GM12878 (cell line): ENCODE measurements around the gene SYNCRIP. TPM values are rescaled to one million over a fixed set of nuclear protein-coding genes. Genes with fewer than 3 reads are reported as not detected.

Experiments used
- ATF7 ChIP-seq: fragments of 450-650 bp; IDR thresholded peaks from 2 replicates; pipeline ENCODE4 v1.6.1; 2016; ENCODE audit warnings: low read depth, mild to moderate bottlenecking
- CBFB ChIP-seq: IDR thresholded peaks from 2 replicates; pipeline ENCODE4 v1.6.1; 2016; ENCODE audit warnings: antibody characterized with exemption, low read depth
- EZH2 ChIP-seq: IDR thresholded peaks from 2 replicates; pipeline ENCODE4 v1.6.1; 2012; ENCODE audit warnings: low read depth, mild to moderate bottlenecking, control low read depth, inconsistent platforms, low read length, borderline replicate concordance; ENCODE audit not compliant: control insufficient read depth
- HDGF ChIP-seq: fragments of 450-650 bp; IDR thresholded peaks from 2 replicates; pipeline ENCODE4 v1.6.1; 2016; ENCODE audit warnings: antibody characterized with exemption
- IKZF1 ChIP-seq: fragments of 450-650 bp; conservative IDR thresholded peaks from 2 replicates; pipeline ENCODE4 v1.6.1; 2017; ENCODE audit warnings: antibody characterized with exemption, mild to moderate bottlenecking
- MXI1 ChIP-seq: fragments of 150-350 bp; IDR thresholded peaks from 2 replicates; pipeline ENCODE4 v1.6.1; 2011; ENCODE audit warnings: low read depth, mild to moderate bottlenecking, inconsistent platforms, low read length, improper control_type of control experiment
- NR2C1 ChIP-seq: fragments of 450-650 bp; IDR thresholded peaks from 2 replicates; pipeline ENCODE4 v1.6.1; 2017; ENCODE audit warnings: antibody characterized with exemption, mild to moderate bottlenecking, moderate library complexity
- TARDBP ChIP-seq: IDR thresholded peaks from 2 replicates; pipeline ENCODE4 v1.6.1; 2016; ENCODE audit warnings: borderline replicate concordance
- TCF3 ChIP-seq: IDR thresholded peaks from 2 replicates; pipeline ENCODE4 v1.6.1; 2012; ENCODE audit warnings: low read depth, mild to moderate bottlenecking, low read length, borderline replicate concordance; ENCODE audit not compliant: insufficient read depth
- TCF7 ChIP-seq: IDR thresholded peaks from 2 replicates; pipeline ENCODE4 v1.6.1; 2014; ENCODE audit warnings: antibody characterized with exemption, borderline replicate concordance
- ZNF274 ChIP-seq: IDR thresholded peaks from one replicate; pipeline ENCODE4 v1.8.0; 2011; ENCODE audit not compliant: insufficient read length, insufficient read depth
- ZNF622 ChIP-seq: fragments of 450-650 bp; IDR thresholded peaks from 2 replicates; pipeline ENCODE4 v1.6.1; 2017; ENCODE audit warnings: mild to moderate bottlenecking, inconsistent platforms
- polyA plus RNA-seq, 11 experiments: library from polyadenylated mRNA; depleted of rRNA in 4 of 11; unstranded in 6 of 11; stranded (reverse) in 5 of 11; fragments of >200 nt; fragmentation: Nextera tagmentation in 4 of 11; fragmentation: Illumina TruSeq in 1 of 11; extraction: Ambion mirVana in 4 of 11; extraction: Trizol in 1 of 11; gene quantifications; 1 replicate in 1 of 11; 2 replicates in 10 of 11; pipeline versions ENCODE4 v1.2.1 to v1.2.3, GENCODE V29; 2011 to 2016; ENCODE audit warnings: inconsistent platforms in 2 of 11, missing spikeins in 2 of 11, low read depth in 1 of 11
- total RNA-seq, 4 experiments: library from RNA; depleted of rRNA in 3 of 4; stranded (reverse); fragments of >200 nt in 3 of 4; fragmentation: Illumina TruSeq in 1 of 4; extraction: Trizol in 1 of 4; gene quantifications; 2 replicates each; pipeline versions ENCODE4 v1.2.1 to v1.2.3, GENCODE V29; 2013 to 2021
- TF ChIP-seq, protein P1 (sequence below): fragments of 450-650 bp; formaldehyde crosslinking; IDR thresholded peaks from 2 replicates; pipeline ENCODE4 v1.5.0; 2022; ENCODE audit warnings: mild to moderate bottlenecking, missing genetic modification characterization
- TF ChIP-seq, protein P2 (sequence below): fragments of 450-650 bp; conservative IDR thresholded peaks from 2 replicates; pipeline ENCODE4 v1.6.1; 2017; ENCODE audit warnings: mild to moderate bottlenecking, moderate library complexity
- TF ChIP-seq, protein P3 (sequence below): IDR thresholded peaks from 2 replicates; pipeline ENCODE4 v1.6.1; 2011; ENCODE audit warnings: low read depth, mild to moderate bottlenecking, low read length, moderate library complexity, borderline replicate concordance; ENCODE audit errors: extremely low read depth
- TF ChIP-seq, protein P4 (sequence below): IDR thresholded peaks from 2 replicates; pipeline ENCODE4 v1.6.1; 2011; ENCODE audit warnings: borderline replicate concordance, low read depth, mild to moderate bottlenecking, moderate library complexity, mixed read lengths, low read length; ENCODE audit not compliant: insufficient read depth; ENCODE audit errors: extremely low read length
- TF ChIP-seq, protein P5 (sequence below): fragments of 450-650 bp; IDR thresholded peaks from 2 replicates; pipeline ENCODE4 v1.6.1; 2017; ENCODE audit warnings: mild to moderate bottlenecking, moderate library complexity

SYNCRIP gene
- total and polyA plus RNA-seq, 10 of the 15 experiments (the other 5 are each of a cell fraction or from before 2014, with no cell fraction given): 28.4 to 255 (median 131) TPM

DNA sequence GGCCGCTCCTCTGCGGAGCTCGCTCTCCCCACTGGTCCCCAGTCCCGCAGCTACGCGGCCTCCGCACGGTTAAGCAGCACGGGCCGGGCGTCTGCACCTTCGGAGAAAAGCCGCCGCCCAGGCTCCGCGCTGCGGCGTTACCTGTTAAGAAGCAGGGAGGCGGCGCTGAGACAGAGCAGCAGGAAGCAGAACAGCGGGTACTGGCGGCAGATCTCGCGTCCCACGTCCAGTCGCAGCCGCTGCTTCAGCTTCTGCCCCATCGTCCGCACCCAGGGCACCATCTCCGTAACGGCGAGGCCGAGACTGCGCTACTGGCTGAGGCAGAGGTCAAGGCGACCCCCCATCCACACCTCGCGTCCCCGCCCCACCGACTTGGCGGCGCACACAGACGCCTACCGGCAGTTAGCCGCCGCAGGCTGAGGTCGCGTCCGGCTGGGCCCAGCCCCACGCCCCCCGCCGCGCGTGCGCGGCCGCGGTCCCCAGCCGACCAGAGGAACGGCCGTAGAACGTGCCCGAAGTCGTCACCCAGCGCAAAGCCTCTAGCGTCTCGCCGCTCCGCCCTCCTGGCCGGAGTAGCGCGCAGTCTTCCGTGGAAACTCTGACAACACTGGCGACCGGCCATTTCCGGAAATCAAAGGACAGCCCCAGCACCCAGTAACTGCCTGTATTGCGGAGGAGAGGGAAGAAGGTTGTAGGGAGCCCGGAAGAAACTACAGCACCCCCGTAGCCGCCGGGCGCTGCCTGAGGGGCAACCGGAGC lies 49.1 kb downstream of the SYNCRIP start, which contains the start of gene SNX14 (continued):
- TF ChIP-seq ZNF622: no peak
- no peak for TF ChIP-seq EZH2
- peak; percentile 38; the same call in 1 of the 2 replicates for TF ChIP-seq TARDBP
- peak; percentile 56 for TF ChIP-seq NR2C1
- no peak for TF ChIP-seq ZNF274
- TF ChIP-seq, protein P1, sequence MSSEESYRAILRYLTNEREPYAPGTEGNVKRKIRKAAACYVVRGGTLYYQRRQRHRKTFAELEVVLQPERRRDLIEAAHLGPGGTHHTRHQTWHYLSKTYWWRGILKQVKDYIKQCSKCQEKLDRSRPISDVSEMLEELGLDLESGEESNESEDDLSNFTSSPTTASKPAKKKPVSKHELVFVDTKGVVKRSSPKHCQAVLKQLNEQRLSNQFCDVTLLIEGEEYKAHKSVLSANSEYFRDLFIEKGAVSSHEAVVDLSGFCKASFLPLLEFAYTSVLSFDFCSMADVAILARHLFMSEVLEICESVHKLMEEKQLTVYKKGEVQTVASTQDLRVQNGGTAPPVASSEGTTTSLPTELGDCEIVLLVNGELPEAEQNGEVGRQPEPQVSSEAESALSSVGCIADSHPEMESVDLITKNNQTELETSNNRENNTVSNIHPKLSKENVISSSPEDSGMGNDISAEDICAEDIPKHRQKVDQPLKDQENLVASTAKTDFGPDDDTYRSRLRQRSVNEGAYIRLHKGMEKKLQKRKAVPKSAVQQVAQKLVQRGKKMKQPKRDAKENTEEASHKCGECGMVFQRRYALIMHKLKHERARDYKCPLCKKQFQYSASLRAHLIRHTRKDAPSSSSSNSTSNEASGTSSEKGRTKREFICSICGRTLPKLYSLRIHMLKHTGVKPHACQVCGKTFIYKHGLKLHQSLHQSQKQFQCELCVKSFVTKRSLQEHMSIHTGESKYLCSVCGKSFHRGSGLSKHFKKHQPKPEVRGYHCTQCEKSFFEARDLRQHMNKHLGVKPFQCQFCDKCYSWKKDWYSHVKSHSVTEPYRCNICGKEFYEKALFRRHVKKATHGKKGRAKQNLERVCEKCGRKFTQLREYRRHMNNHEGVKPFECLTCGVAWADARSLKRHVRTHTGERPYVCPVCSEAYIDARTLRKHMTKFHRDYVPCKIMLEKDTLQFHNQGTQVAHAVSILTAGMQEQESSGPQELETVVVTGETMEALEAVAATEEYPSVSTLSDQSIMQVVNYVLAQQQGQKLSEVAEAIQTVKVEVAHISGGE (CRISPR knock-in tag): peak; percentile 62
- no peak for TF ChIP-seq MXI1
- 0 out of 2 replicates have a peak, but pooled peaks have one; percentile 22 for TF ChIP-seq HDGF
- TF ChIP-seq, protein P2, sequence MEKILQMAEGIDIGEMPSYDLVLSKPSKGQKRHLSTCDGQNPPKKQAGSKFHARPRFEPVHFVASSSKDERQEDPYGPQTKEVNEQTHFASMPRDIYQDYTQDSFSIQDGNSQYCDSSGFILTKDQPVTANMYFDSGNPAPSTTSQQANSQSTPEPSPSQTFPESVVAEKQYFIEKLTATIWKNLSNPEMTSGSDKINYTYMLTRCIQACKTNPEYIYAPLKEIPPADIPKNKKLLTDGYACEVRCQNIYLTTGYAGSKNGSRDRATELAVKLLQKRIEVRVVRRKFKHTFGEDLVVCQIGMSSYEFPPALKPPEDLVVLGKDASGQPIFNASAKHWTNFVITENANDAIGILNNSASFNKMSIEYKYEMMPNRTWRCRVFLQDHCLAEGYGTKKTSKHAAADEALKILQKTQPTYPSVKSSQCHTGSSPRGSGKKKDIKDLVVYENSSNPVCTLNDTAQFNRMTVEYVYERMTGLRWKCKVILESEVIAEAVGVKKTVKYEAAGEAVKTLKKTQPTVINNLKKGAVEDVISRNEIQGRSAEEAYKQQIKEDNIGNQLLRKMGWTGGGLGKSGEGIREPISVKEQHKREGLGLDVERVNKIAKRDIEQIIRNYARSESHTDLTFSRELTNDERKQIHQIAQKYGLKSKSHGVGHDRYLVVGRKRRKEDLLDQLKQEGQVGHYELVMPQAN: peak; percentile 78
- TF ChIP-seq, protein P3, sequence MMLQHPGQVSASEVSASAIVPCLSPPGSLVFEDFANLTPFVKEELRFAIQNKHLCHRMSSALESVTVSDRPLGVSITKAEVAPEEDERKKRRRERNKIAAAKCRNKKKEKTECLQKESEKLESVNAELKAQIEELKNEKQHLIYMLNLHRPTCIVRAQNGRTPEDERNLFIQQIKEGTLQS: no peak
- TF ChIP-seq TCF3: peak; percentile 67; the same call in 1 of the 2 replicates
- TF ChIP-seq TCF7: no peak
- peak; percentile 89 for TF ChIP-seq IKZF1
- peak; percentile 54; the same call in 1 of the 2 replicates for TF ChIP-seq CBFB
- TF ChIP-seq, protein P4, sequence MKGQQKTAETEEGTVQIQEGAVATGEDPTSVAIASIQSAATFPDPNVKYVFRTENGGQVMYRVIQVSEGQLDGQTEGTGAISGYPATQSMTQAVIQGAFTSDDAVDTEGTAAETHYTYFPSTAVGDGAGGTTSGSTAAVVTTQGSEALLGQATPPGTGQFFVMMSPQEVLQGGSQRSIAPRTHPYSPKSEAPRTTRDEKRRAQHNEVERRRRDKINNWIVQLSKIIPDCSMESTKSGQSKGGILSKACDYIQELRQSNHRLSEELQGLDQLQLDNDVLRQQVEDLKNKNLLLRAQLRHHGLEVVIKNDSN: no peak
- TF ChIP-seq, protein P5, sequence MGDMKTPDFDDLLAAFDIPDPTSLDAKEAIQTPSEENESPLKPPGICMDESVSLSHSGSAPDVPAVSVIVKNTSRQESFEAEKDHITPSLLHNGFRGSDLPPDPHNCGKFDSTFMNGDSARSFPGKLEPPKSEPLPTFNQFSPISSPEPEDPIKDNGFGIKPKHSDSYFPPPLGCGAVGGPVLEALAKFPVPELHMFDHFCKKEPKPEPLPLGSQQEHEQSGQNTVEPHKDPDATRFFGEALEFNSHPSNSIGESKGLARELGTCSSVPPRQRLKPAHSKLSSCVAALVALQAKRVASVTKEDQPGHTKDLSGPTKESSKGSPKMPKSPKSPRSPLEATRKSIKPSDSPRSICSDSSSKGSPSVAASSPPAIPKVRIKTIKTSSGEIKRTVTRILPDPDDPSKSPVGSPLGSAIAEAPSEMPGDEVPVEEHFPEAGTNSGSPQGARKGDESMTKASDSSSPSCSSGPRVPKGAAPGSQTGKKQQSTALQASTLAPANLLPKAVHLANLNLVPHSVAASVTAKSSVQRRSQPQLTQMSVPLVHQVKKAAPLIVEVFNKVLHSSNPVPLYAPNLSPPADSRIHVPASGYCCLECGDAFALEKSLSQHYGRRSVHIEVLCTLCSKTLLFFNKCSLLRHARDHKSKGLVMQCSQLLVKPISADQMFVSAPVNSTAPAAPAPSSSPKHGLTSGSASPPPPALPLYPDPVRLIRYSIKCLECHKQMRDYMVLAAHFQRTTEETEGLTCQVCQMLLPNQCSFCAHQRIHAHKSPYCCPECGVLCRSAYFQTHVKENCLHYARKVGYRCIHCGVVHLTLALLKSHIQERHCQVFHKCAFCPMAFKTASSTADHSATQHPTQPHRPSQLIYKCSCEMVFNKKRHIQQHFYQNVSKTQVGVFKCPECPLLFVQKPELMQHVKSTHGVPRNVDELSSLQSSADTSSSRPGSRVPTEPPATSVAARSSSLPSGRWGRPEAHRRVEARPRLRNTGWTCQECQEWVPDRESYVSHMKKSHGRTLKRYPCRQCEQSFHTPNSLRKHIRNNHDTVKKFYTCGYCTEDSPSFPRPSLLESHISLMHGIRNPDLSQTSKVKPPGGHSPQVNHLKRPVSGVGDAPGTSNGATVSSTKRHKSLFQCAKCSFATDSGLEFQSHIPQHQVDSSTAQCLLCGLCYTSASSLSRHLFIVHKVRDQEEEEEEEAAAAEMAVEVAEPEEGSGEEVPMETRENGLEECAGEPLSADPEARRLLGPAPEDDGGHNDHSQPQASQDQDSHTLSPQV: no peak
- peak; percentile 86 for TF ChIP-seq ATF7
